Measurements from ENCODE around the gene GPC6.

DNA sequence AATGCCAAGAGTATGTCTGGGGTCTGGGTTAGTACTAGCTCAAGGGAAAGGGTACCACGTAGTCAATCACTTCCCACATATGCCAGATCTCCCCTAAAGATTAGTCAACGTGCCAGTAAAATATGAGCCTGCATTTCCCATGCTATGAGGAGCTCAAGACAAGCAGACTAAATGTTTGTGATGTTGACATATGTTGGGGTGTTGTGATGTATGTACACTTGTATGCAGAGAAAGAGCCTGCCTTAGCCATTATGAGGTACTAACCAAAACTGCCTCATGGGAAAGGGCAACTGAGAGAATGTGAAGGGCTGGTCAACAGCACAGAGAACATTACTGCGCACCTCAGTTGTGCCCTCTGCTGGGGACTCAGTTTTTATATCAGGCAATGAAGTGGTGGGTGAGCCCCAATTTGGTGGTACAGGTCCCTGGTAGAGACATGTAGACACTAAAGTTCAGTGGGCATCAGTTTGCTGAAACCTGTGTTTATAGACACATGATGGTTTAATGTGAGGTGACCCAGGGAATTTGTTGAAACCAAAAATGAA lies 965.9 kb downstream of the GPC6 start:
- no peak for TF ChIP-seq POLR2A (IDR thresholded peaks at IDR 0.05)
- TF ChIP-seq, protein P1, sequence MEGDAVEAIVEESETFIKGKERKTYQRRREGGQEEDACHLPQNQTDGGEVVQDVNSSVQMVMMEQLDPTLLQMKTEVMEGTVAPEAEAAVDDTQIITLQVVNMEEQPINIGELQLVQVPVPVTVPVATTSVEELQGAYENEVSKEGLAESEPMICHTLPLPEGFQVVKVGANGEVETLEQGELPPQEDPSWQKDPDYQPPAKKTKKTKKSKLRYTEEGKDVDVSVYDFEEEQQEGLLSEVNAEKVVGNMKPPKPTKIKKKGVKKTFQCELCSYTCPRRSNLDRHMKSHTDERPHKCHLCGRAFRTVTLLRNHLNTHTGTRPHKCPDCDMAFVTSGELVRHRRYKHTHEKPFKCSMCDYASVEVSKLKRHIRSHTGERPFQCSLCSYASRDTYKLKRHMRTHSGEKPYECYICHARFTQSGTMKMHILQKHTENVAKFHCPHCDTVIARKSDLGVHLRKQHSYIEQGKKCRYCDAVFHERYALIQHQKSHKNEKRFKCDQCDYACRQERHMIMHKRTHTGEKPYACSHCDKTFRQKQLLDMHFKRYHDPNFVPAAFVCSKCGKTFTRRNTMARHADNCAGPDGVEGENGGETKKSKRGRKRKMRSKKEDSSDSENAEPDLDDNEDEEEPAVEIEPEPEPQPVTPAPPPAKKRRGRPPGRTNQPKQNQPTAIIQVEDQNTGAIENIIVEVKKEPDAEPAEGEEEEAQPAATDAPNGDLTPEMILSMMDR (IDR thresholded peaks at IDR 0.05), result peak in 6 of 7 experiments; percentile 14 to 44 (median 28)
